HCT116 (cell line): ENCODE results near the gene C1orf21. TPM values are rescaled to one million over a fixed set of nuclear protein-coding genes. Genes with fewer than 3 reads are reported as not detected.

Source experiments
- ATAC-seq: fragments of 200-7000 bp; cut with Tn5 transposase; 2 replicates; pipeline ENCODE4 v1.9.1; 2020; ENCODE audit warnings: mild to moderate bottlenecking, moderate library complexity
- BruUV-seq: library from RNA; stranded (reverse); fragments of 400-500 nt; replicated peaks from 2 replicates; lab custom pipeline; 2021; lab: Mats Ljungman, UMichigan
- CTCF ChIA-PET: fragments of 300-600 bp; sonication (Branson Sonifier 250); formaldehyde crosslinking; loops from one replicate; lab custom pipeline; 2021; ENCODE audit warnings: antibody characterized with exemption; lab: Charles Lee
- POLR2A ChIA-PET: fragments of 300-600, 350-600 bp; sonication (Branson Sonifier 250); formaldehyde crosslinking; loops from one replicate; lab custom pipeline; 2021; ENCODE audit warnings: antibody characterized with exemption; lab: Charles Lee
- RAD21 ChIA-PET, 2 experiments: fragments of 300-600 bp; sonication (Branson Sonifier 250); formaldehyde crosslinking; loops; one replicate each; lab custom pipeline; 2023; ENCODE audit warnings: low total read pairs in 2 of 2; ENCODE audit not compliant: uncharacterized antibody in 2 of 2, unreplicated experiment in 2 of 2, low non-redundant PET in 1 of 2; lab: Charles Lee
- DNase-seq: peaks from one replicate; pipeline ENCODE4 v3.0.0-alpha.2; 2010; ENCODE audit warnings: low read depth, low spot score
- H2AFZ ChIP-seq: fragments of 200-600 bp; shearing (Covaris generic), sonication (generic); 2 replicates; pipeline ENCODE4 v1.6.1; 2017; ENCODE audit warnings: low read depth, mixed run types, mixed read lengths, antibody characterized with exemption, low read length; ENCODE audit not compliant: poor library complexity, severe bottlenecking
- H3K27ac ChIP-seq: 2 replicates; pipeline ENCODE4 v1.5.1; 2012; ENCODE audit warnings: low read depth, low read length
- H3K27me3 ChIP-seq: fragments of 200-600 bp; sonication (generic); 2 replicates; pipeline ENCODE4 v1.6.1; 2016; ENCODE audit warnings: mixed run types, low read length, mixed read lengths; ENCODE audit not compliant: insufficient read depth
- H3K36me3 ChIP-seq, 2 experiments: fragments of 200-500 bp in 1 of 2; fragments of 200-600 bp in 1 of 2; sonication (Bioruptor generic) in 1 of 2; sonication (generic) in 1 of 2; 2 replicates each; pipeline versions ENCODE4 v1.5.1 to v1.6.1; 2014 to 2016; ENCODE audit warnings: low read length in 2 of 2, inconsistent platforms in 1 of 2, mixed read lengths in 1 of 2, mixed run types in 1 of 2; ENCODE audit not compliant: insufficient read depth in 2 of 2, control insufficient read depth in 1 of 2
- H3K4me1 ChIP-seq, 2 experiments: fragments of 200-600 bp in 1 of 2; sonication (generic) in 1 of 2; 2 replicates each; pipeline versions ENCODE4 v1.5.1 to v1.6.1; 2012 to 2017; ENCODE audit warnings: low read length in 2 of 2, inconsistent platforms in 1 of 2, mild to moderate bottlenecking in 1 of 2, mixed read lengths in 1 of 2, mixed run types in 1 of 2, moderate library complexity in 1 of 2; ENCODE audit not compliant: insufficient read depth in 2 of 2, control insufficient read depth in 1 of 2
- H3K4me2 ChIP-seq: fragments of 200-600 bp; sonication (generic); 2 replicates; pipeline ENCODE4 v1.6.1; 2017; ENCODE audit warnings: mixed run types, low read length, mixed read lengths
- H3K4me3 ChIP-seq, 2 experiments: fragments of 200-600 bp in 1 of 2; sonication (generic) in 1 of 2; replicated peaks in 1 of 2; 2 replicates each; pipeline ENCODE4 v1.5.1; 2011 to 2016; ENCODE audit warnings: low read length in 2 of 2, control low read depth in 1 of 2, low read depth in 1 of 2, mild to moderate bottlenecking in 1 of 2, mixed read lengths in 1 of 2, mixed run types in 1 of 2
- H3K79me2 ChIP-seq: fragments of 200-600 bp; sonication (generic); 2 replicates; pipeline ENCODE4 v1.6.1; 2017; ENCODE audit warnings: mild to moderate bottlenecking, mixed run types, low read length, moderate library complexity, mixed read lengths; ENCODE audit not compliant: insufficient read depth
- H3K9ac ChIP-seq: fragments of 200-600 bp; sonication (generic); 2 replicates; pipeline ENCODE4 v1.6.1; 2016; ENCODE audit warnings: low read length, mixed read lengths
- H3K9me2 ChIP-seq: fragments of 200-600 bp; sonication (generic), shearing (Covaris generic); 2 replicates; pipeline ENCODE4 v1.6.1; 2017; ENCODE audit warnings: mixed run types, mild to moderate bottlenecking, moderate library complexity; ENCODE audit not compliant: insufficient read depth
- H3K9me3 ChIP-seq, 2 experiments: fragments of 200-500 bp in 1 of 2; fragments of 200-600 bp in 1 of 2; sonication (Bioruptor generic) in 1 of 2; sonication (generic) in 1 of 2; 2 replicates each; pipeline ENCODE4 v1.6.1; 2014 to 2017; ENCODE audit warnings: low read length in 2 of 2, mixed read lengths in 2 of 2, inconsistent platforms in 1 of 2, low read depth in 1 of 2, mild to moderate bottlenecking in 1 of 2, mixed run types in 1 of 2, moderate library complexity in 1 of 2; ENCODE audit not compliant: control insufficient read depth in 1 of 2, insufficient read depth in 1 of 2
- H4K20me1 ChIP-seq: fragments of 200-600 bp; sonication (generic), shearing (Covaris generic); 2 replicates; pipeline ENCODE4 v1.6.1; 2017; ENCODE audit warnings: mixed run types, mild to moderate bottlenecking, moderate library complexity; ENCODE audit not compliant: insufficient read depth
- EGR1 ChIP-seq: IDR thresholded peaks from 2 replicates; pipeline ENCODE4 v1.6.1; 2012; ENCODE audit warnings: low read depth
- EZH2 ChIP-seq: fragments of 200-600 bp; sonication (generic); IDR thresholded peaks from 2 replicates; pipeline ENCODE4 v1.6.1; 2017; ENCODE audit warnings: antibody characterized with exemption, mixed run types
- EZH2phosphoT487 ChIP-seq: fragments of 200-600 bp; IDR thresholded peaks from 2 replicates; pipeline ENCODE4 v1.6.1; 2018; ENCODE audit warnings: antibody characterized with exemption, borderline replicate concordance
- FOSL1 ChIP-seq: IDR thresholded peaks from 2 replicates; pipeline ENCODE4 v1.6.1; 2012; ENCODE audit warnings: low read depth
- MAX ChIP-seq: IDR thresholded peaks from 2 replicates; pipeline ENCODE4 v1.6.1; 2012
- POLR2A ChIP-seq: IDR thresholded peaks from 2 replicates; pipeline ENCODE4 v1.7.0; 2011; ENCODE audit warnings: borderline replicate concordance; ENCODE audit not compliant: insufficient read depth, insufficient read length; ENCODE audit errors: extremely low read depth
- POLR2AphosphoS5 ChIP-seq: IDR thresholded peaks from 2 replicates; pipeline ENCODE4 v1.6.1; 2011; ENCODE audit warnings: mild to moderate bottlenecking, low read depth, low read length, moderate library complexity
- REST ChIP-seq: IDR thresholded peaks from 2 replicates; pipeline ENCODE4 v1.6.1; 2012; ENCODE audit warnings: low read depth
- SIN3A ChIP-seq: IDR thresholded peaks from 2 replicates; pipeline ENCODE4 v1.6.1; 2012; ENCODE audit warnings: low read depth
- SP1 ChIP-seq: IDR thresholded peaks from 2 replicates; pipeline ENCODE4 v1.6.1; 2012; ENCODE audit warnings: low read depth
- YY1 ChIP-seq: IDR thresholded peaks from 2 replicates; pipeline ENCODE4 v1.6.1; 2011; ENCODE audit warnings: low read length, low read depth, moderate library complexity, mild to moderate bottlenecking; ENCODE audit not compliant: insufficient replicate concordance; ENCODE audit errors: extremely low read depth
- ZBTB33 ChIP-seq: IDR thresholded peaks from 2 replicates; pipeline ENCODE4 v1.6.1; 2011; ENCODE audit warnings: mild to moderate bottlenecking, low read length, moderate library complexity; ENCODE audit not compliant: insufficient replicate concordance; ENCODE audit errors: extremely low read depth
- intact Hi-C: fragments of 100-400 bp; cut with micrococcal nuclease; formaldehyde crosslinking; loops from 2 replicates; pipeline ENCODE4 v1.10.0; 2022
- total RNA-seq: library from RNA; stranded (reverse); gene quantifications from one replicate; pipeline ENCODE4 v1.2.1, GENCODE V29; 2021; ENCODE audit not compliant: unreplicated experiment

Gene C1orf21
- total RNA-seq, 1 experiment from 2014 or later = 8.9 TPM

GRCh38 chr1:184422490-184423233 is 35.8 kb downstream of the C1orf21 start:
- no peak for TF ChIP-seq FOSL1
- no peak for TF ChIP-seq ZBTB33
- no peak for TF ChIP-seq POLR2AphosphoS5
- no peak for TF ChIP-seq POLR2A
- no peak for TF ChIP-seq REST
- TF ChIP-seq EGR1 = no peak
- no peak for TF ChIP-seq SP1
- TF ChIP-seq MAX = no peak
- TF ChIP-seq EZH2phosphoT487 = no peak
- TF ChIP-seq EZH2 = no peak
- no peak for TF ChIP-seq SIN3A
- no peak for TF ChIP-seq YY1
- POLR2A ChIA-PET = no interaction called here
- CTCF ChIA-PET = no interaction called here
- Histone ChIP-seq H3K4me3 (no peak overlapping the region), H3K4me2 (no peak overlapping the region), H3K36me3 (no peaks in the 10 kb centered on the region), H3K9ac (no peak overlapping the region), H3K27me3 (no peaks in the 10 kb centered on the region), H3K79me2 (no peaks in the 10 kb centered on the region), H3K4me1 (no peaks in the 10 kb centered on the region), H4K20me1 (no peaks in the 10 kb centered on the region), H3K9me2 (no peaks in the 10 kb centered on the region), H2AFZ (no peak overlapping the region), H3K27ac (no peak overlapping the region), H3K9me3 (no peaks in the 10 kb centered on the region)
- ATAC-seq (no peak), DNase-seq (no peak)
- intact Hi-C loops = no loop called here
- RAD21 ChIA-PET = no interaction called here
- no TSS peak for BruUV-seq
